Kidney tubule cell (primary cell): ENCODE measurements around the gene TSR3.
A peak's percentile ranks its signal among the peaks of the same experiment; 100 is the strongest.
"Not testable (repeated sequence)": the region's sequence is repeated elsewhere in the genome, so short reads cannot be mapped to it uniquely, and the experiment has no call there.

Experiments used
- DNase-seq: peaks from one replicate; pipeline ENCODE4 v3.0.0-alpha.2; 2018; ENCODE audit warnings: low spot score

Gene TSR3

DNA sequence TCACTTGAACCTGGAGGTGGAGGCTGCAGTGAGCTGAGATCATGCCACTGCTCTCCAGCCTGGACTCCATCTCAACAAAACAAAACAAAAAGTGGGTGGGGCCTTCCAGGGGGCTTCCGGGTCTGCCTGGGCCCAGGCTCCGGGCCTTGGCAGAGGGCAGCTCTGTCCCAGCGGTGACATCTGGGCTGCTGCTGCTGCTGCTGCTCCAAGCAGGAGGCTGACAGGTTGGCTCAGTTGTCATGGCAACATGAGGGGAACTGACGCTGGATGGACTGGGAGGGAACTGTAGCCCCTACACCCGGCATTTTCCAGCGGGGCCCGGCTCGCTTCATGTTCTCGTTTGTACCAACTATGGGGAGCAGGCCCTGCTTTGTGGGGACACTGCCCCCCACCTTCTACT lies 14.2 kb downstream of the TSR3 start:
- DNase-seq = no peak

DNA sequence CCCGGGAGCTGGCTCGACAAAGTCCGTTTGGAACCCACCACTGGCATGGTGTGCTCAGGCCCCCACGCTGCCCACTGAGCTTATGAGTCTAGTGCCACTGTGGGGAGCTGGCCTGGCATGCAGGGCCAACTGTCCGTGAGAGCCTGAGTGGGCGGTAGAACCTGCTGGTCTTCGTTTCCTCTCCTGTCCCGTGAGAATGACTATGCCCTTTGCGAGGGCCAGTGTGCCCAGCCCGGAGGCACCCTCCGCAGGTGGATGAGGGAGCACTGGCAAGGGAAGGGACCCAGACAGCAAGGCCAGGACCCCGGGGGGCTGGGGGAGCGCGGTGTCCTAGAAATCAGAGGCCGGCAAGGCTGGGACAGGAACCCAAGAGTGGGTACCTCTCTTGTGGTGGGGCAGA lies 15.1 kb downstream of the TSR3 start:
- no peak for DNase-seq

DNA sequence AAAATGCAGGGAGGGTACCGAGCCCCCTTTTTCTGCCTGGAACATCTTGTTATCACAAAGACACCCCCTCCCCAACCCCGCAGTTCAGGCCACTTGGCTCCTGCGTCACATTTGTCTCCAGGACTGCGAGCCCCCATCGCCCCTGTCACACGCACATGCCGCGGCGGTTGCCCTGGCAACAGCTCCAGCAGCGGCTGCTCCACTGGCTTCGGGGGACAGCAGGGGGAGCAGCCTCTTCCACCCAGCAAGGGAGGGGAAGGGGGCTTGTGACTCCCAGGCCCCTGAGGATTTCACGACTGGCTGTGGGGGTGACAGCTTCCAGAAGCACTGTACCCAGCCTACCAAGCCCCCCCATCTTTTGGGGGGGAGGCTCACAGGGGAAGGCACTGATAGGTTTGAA lies 15.7 kb downstream of the TSR3 start:
- DNase-seq = no peak

DNA sequence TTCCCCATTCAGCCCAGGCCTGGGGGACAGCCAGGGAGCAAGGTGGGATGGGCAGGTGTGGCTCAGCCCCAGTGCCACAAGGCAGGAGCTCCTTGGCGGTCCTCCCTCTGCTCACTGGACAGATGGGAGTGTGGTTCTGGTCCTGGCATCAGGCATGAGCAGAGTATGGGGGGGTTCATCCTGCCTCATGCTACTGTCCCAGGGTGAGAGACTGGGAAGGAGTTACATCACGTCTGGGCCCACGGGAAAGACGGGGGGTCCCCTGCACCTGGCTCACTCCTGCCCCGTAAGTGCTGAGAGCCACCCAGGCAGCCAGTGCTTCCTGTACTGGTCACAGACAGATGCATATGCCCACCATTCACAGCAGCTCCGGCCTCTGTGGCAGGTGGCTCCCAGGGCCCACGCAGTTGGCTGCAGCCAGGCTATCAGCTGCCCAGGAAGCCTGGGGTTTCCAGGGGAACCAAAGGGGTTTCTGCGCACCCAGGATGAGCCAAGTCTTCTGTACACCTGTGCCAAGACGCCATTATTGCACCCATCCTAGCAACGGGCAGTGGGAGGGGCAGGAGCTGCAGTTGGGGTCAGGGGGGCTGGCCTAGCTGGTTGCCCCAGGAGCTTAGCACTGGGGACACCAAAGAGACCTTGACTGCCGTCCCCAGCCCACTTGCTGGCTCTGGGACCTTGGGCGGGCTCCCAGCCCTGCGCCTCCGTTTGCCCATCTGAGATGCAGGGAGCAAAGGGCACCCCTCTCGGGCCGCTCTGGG lies 16.3 kb downstream of the TSR3 start:
- no peak for DNase-seq

DNA sequence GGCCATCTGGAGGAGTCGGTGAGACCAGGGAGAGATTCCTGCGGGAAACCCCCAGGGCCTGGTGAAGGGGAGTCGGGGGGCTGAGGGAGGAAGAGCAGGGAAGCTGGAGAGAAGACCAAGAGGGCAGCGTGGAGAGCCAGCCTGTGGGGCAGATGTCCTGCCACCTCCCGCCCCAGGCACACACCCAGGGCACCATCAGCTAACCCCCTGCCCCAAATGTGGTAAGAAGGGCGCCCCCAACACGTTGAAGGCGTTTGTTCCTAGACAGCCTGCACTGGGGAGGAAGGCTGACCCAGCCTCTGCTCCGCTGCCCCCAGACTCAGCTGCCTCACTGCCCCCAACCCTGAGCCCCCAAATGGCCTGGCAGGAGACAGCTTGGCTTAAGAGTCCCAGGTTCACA lies 16.9 kb downstream of the TSR3 start:
- no peak for DNase-seq

DNA sequence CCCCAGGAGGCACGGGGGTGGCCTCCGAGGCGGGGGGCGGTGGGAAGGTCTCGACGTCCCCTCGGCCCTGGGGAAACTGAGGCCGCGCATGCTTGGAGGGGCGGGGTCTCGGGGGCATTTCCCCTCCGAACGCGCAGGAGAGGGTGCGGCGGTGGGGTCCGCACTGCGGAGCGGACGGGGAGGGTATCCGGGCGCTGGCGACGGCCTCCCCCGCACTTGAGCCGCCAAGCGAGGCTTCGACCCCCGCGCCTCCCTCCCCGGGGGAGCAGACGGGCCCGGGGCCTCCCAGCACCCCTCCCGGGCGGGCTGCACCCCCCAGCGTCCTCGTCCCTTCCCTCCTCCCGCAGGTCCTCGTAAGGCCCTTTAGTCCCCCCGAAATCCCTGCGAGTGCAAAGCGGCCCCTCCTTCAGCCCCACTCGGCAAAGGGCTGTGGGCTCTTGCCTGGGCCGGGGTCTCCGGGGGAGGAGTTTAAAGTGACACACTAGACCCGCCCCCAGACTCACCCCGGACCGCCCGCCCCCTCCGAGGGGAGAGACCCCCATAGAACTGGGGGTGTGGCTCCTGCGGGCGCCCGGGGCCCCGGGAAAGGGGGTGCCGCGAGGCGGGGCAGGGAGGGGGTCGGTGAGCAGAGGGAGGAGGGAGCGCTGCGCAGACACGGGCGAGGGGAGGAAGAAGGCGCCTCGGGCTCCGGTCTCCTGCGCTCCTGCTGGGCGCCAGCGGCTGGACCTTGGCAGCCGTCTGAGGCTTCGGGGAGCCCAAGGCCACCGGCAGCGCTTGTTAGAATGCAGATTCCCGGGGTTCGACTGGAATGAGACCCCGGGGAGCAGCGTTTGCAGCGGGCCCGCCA lies 17.6 kb downstream of the TSR3 start:
- no peak for DNase-seq

DNA sequence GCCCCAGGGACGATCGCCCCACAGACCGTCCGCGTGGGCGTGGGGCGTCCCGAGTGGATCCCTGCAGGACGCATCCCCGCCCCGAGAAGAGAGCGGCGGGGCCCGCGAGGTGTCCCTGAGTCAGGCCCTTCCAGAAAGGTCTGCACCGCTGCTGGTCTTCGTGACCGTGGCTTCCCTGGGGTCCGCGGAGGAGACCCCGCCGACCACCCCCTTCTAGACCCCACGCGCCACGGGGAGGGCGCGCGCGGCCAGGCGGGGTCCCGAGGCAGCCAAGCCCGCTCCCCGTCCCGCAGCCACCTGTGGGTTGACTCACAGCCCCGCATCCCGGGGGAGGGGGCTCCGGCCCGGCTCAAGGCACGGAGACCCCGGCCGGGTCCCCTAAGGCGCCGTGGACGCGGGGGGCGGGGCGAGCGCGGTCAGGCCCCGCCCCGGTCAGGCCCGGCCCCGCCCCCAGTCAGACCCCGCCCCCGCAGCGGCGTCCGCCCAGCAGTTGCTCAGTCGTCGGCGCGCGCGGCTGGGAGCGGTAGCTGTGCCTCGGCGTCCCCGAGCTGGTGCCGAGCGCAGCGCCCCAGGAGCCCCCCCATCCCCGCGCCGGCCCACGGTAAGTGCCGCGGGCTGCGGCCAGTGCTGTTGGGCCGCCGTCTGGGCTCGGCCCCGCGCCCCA lies 18.4 kb downstream of the TSR3 start, which contains the start of gene BAIAP3:
BAIAP3 (plus strand) TSS at position 497 of the 664 bp plus-strand sequence. CDS start 4,905 bp downstream, outside the sequence.
- DNase-seq = peak; percentile 34

DNA sequence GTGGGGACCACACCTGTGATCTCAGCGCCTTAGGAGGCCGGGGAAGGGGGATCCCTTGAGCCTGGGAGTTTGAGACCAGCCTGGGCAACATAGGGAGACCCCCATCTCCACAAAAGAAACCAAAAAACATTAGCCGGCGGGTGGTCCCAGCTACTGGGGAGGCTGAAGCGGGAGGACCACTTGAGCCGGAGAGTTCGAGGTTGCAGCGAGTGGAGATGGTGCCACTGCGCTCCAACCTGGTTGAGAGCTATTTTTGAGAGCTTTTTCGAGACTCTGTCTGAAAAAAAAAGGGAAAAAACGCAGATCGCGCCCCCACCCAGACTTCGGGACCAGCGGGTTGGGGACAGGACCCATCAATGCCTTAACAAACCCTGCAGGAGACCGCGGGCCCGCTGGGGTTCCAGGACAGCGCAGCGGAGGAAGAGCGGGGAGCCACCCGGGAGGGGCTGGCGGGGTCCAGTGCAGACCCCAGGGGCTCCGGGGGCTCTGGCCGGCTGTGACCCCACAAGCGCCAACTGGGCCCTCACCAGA lies 19.0 kb downstream of the TSR3 start:
- DNase-seq = no peak

DNA sequence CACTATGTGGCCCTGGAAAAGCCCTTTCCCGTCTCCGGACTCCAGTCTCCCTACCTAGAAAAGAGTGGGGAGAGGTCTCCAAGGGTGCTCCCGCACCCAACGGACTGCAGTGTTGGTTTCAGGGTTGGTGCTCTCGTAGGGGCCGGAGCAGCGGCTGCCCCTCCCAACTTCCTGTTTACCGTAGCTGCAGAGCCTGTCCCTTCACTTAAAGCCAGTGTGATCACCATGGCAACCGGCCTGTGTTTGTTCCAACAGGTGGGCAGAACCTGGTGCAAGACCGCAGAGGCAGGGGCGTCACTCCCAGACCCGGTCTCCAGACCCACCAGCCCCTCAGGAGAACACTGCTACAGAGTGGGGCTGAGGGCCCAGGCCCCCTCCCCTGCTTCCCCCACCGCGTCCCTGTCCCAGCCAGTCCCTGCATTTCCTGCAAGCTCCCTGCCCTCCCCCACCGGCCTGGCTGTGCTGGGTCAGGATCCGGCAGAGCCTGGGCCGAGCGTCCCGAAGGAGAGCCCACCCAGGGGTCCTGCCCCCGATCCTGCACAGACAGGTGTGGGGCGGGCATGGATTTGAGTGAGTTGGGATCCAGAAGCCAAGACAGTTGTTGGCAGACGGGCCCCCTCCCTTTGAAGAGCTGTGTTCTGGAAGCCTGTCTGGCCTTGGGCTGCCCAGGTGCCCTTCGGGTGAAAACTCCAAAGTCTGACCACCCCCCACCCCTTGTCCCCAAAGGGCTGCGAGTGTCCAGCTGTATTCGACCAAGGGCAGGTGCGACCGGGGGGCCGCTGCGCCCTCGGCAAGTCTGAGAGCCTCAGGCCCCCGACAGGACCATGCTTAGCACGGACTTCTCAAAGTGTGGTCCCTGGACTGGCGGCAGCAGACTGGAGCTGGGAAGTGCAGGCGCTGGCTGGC lies 19.7 kb downstream of the TSR3 start:
- peak; percentile 87 for DNase-seq

DNA sequence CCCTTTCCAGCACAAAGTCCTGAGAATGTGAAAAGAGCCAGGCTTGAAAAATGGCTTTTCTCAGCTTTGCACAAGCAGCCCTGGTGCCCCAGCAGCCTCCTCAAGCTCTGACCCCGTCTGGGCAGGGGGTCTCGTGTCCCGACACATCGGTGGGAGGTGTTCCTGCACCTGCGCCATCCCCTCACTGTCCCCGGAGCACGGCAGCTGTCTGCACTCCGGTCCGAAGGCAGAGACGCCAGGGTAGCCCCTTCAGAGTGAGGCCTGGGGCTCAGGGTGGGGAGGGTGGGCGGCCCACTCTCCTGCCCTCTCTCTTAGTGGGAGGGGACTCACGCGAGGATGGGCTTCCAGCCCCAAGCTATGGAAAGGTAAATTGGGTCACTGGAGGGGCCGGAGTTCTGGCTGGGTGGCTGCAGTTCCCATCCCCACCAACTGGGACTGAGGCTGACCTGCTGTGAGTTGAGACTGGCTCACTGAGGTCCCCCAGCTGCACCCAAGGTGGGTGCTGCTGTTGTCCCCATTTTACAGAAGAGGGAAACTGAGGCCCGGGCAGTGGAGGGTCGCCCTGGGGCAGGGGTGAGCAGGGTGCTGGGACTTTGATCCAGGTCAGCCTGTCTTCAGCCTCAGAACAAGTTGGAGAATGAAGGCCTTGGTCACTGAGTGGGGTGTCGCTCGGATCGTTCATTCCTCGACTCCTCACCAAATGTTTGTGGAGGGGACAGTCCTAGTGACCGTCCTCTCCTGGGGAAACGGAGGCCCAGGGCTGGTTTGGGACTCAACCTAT lies 20.6 kb downstream of the TSR3 start:
- no peak for DNase-seq

DNA sequence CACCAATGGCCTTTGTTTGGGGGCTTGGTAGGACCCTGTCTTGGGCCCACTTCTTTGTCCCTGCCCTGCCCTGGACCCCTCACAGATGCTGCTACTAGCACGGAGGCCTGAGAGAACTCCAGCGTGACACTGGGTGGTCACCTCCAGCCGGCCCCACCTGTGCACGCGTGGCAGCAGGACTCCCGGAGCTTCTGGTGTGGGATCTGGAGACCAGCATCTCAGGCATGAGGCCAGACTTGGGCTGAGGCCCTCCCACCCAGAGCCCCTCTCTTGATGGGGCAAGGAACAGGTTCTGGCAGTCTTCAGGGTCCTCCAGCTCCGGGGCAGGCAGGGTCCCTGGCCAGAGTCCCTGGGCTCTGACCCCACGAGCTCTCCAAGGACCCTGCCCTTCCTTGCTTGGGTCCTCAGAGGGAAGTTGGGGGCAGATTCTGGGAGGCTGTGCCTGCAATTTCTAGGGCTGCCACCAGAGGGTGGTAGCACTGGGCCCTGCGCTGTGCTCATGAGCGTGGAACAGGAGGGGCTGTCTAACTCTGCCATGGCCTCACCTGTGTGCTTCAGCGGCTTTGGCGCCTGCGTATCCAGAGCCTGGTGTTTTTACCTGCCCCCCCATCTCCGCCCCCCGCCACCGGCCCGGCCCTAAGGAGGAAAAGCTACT lies 21.3 kb downstream of the TSR3 start:
- DNase-seq = no peak

DNA sequence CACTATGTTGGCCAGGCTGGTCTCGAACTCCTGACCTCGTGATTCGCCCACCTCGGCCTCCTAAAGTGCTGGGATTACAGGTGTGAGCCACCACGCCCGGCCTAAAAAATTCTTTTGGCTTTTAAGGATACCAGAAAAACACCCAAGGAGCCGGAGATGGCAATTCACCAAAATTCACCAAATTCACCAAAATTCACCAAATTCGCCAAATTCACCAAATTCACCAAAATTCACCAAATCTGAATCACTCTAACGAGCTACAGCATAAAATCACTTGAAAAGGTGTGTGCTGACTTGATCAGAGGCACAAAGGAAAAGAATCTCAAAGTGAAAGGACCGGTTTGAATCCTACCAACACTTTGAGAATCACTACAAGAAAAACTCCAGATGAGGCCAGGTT lies 22.7 kb downstream of the TSR3 start:
- not testable (repeated sequence) for DNase-seq

DNA sequence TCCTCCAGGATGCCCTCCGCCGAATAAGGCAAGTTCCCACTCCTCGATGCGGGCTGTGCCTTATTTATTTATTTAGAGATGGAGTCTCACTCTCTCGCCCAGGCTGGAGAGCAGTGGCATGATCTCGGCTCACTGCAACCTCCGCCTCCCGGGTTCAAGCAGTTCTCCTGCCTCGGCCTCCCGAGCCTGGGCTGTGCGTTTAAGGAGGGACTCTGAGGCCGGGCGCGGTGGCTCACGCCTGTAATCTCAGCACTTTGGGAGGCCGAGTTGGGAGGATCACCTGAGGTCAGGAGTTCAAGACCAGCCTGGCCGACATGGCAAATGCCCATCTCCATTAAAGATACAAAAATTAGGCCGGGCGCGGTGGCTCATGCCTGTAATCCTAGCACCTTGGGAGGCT lies 23.5 kb downstream of the TSR3 start:
- DNase-seq = not testable (repeated sequence)

DNA sequence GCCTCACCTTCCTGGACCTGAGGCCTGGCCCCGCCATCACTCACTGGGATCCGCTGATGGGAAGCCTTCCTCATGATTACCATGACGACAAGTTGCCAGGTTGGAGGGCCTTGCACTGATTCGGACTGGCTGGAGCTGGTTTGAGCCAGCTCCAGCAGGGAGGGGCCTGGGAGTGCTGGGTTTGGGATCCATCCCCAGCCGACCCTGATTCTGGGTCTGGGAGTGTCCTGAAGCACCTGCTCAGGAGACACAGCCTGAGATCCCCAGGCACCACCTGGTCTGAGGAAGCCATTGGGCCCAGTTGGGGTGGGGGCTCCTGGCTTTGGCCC lies 24.1 kb downstream of the TSR3 start:
- no peak for DNase-seq

DNA sequence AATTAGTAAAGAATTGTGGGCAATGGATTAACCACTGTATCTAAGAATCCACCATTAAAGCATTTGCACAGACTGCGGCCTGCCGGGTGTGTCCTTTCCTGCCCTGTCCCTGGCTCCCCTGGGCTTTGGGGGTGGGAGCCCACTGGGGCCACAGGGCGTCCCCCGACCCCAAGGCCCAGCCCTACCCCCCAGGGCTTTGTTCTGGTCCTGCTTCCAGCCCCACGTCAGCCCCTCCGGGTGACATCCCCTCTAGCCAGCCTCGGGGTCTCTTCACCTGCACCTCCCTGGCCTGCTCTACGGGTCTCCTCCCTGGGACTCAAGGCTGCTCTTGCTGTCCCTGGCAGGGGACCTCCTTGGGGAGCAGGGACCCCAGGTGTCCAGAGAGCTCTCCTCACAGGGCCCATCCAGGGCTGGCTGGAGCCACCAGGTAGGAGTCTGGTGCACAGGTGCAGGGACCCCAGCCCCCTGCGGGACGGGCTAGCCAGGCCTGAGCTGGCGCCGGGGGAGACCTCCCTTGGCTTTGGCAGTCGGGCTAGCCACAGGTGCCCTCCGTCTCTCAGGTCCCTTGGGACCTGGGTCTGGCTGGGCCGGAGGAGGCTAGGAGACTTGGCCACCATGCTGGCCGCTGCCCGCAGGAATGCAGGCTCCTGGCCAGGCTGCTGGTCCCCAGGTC lies 24.6 kb downstream of the TSR3 start:
- DNase-seq = no peak

DNA sequence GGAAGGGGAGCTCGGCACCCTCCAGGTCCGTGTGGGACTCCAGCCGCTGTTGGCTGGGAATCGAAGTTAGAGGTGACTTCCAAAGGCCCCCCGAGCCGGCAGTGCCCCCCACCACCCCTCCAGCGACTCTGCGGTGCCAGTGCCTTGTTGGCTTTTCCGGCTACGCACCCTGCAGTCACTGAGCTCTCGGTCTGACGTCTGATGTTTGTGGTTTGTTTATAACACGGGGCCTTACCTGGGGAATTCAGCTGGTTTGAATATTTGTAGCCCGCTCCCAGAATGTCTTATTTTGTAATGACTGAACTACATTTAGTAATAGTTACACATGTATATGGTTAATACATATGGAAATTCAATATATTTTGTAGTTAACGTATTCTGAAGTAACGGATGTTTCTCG lies 25.3 kb downstream of the TSR3 start:
- no peak for DNase-seq

DNA sequence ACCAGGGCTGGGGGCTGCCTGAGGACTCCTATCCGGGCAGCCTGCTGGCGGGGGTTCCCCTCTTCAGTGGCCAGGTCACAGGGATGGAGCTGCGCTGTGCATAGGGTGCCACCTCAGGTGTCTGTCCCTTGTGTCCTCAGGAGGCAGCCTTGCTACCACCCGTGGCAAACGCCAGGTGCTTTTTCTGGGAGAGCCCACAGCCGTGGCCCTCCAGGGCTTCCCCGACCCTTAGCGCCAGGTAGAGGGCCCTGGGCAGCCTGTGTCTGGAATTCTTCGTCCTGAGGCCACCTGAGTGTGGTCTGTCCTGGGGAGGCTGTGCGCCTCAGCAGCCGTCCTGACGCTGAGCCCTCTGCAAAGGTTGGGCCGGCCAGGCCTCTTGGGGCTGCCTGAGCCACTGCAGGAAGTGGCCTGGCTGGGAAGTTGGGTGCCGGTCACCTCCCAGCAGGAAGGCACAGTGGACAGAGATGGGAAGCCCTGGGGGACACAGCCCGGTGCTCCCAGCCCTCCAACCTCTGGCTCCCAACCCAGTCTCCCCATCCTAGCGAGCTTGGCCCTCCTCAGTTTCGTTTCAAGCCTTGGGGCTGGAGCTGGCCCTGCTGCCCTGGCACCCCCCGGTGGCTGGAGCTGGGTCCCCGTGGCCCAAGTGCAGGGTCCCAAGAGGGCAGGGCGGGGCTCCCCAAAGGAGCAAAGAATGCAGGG lies 25.9 kb downstream of the TSR3 start:
- no peak for DNase-seq

DNA sequence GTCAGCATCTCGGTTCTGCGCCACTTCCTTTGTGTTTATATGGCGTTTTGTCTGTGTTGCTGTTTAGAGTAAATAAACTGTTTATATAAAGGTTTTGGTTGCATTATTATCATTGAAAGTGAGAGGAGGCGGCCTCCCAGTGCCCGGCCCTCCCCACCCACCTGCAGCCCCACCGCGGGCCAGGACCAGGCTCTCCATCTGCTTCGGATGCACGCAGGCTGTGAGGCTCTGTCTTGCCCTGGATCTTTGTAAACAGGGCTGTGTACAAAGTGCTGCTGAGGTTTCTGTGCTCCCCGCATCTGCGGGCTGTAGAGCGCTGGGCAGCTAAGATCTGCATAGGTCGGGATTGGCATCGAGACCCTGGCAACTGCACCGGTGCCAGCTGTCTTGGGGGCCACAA lies 26.4 kb downstream of the TSR3 start:
- no peak for DNase-seq

DNA sequence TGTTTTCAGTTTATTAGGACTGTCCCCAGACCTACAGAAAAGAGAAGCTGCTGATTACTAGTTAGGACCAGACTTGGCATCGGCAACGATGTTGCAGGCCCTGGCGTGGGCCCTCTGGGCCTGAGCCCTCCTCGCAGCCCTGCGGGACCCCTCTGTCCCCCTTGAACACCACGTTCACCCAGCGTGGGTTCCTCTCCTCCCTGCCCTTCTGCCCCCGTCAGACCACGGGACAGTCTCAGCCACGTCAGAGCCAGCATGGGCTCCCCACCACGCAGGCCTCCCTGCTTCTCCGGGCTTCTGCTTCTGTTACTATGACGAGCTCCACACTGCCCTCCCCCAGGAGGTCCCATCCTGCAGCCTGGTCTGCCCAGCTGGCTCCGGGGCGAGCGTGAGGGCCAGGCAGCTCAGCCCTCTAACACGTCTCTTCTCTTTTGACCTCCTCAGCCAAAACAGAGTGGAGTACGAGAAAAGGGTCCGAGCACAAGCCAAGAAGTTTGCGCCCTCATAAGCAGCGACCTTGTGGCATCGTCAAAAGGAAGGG lies 27.3 kb downstream of the TSR3 start:
- no peak for DNase-seq
